Measurements from ENCODE around the gene ASB8.

The ASB8 gene

GRCh38 chr12:48175613-48176416, 18.5 kb upstream of the ASB8 start:
- in situ Hi-C loops (cut with HindIII; ENCODE audit: low pct_ligation_motif_present, low sequenced_read_pairs), result no loop called here
- no peak for TF ChIP-seq CTCF (IDR thresholded peaks at IDR 0.05; ENCODE audit: low read depth, low read length, missing control alignments)
- Histone ChIP-seq H3K4me3 (ENCODE audit: low read depth, low read length) (no peak overlapping the region), H3K27ac (no peak overlapping the region), H3K36me3 (replicated peaks) (no peaks in the 10 kb centered on the region), H3K27me3 (replicated peaks) (peaks cover 32% of the 10 kb centered on the region)
- DNase-seq, result no peak

- Histone ChIP-seq H3K4me3 (ENCODE audit: low read depth, low read length) (no peak overlapping the region), H3K36me3 (replicated peaks) (no peaks in the 10 kb centered on the region), H3K27ac (no peak overlapping the region), H3K27me3 (replicated peaks) (no peaks in the 10 kb centered on the region)
- no peak for TF ChIP-seq CTCF (IDR thresholded peaks at IDR 0.05; ENCODE audit: low read depth, low read length, missing control alignments)
- DNase-seq, result no peak
- in situ Hi-C loops (cut with HindIII; ENCODE audit: low pct_ligation_motif_present, low sequenced_read_pairs), result no loop called here
Measured at GRCh38 chr12:48169011-48169410, 11.7 kb upstream of the ASB8 start.

GRCh38 chr12:48165089-48165981, 8.0 kb upstream of the ASB8 start:
- peak; percentile 94 for TF ChIP-seq CTCF (IDR thresholded peaks at IDR 0.05; ENCODE audit: low read depth, low read length, missing control alignments)
- in situ Hi-C loops (cut with HindIII; ENCODE audit: low pct_ligation_motif_present, low sequenced_read_pairs), result no loop called here

GRCh38 chr12:48164451-48164850, 7.1 kb upstream of the ASB8 start:
- no peak for TF ChIP-seq CTCF (IDR thresholded peaks at IDR 0.05; ENCODE audit: low read depth, low read length, missing control alignments)
- Histone ChIP-seq H3K27ac (no peak overlapping the region), H3K36me3 (replicated peaks) (no peaks in the 10 kb centered on the region), H3K4me3 (ENCODE audit: low read depth, low read length) (no peak overlapping the region), H3K27me3 (replicated peaks) (no peaks in the 10 kb centered on the region)
- in situ Hi-C loops (cut with HindIII; ENCODE audit: low pct_ligation_motif_present, low sequenced_read_pairs), result no loop called here
- no peak for DNase-seq

More at GRCh38 chr12:48165089-48165981, 8.0 kb upstream of the ASB8 start:
- no peaks in the 10 kb centered on the region for H3K27me3 ChIP-seq (replicated peaks)
- no peak overlapping the region for H3K27ac ChIP-seq
- no peak for DNase-seq
- H3K4me3 ChIP-seq (ENCODE audit: low read depth, low read length), result no peak overlapping the region
- H3K36me3 ChIP-seq (replicated peaks), result no peaks in the 10 kb centered on the region

GRCh38 chr12:48163150-48163747, 5.9 kb upstream of the ASB8 start:
- Histone ChIP-seq H3K27ac (no peak overlapping the region), H3K27me3 (replicated peaks) (no peaks in the 10 kb centered on the region), H3K36me3 (replicated peaks) (no peaks in the 10 kb centered on the region), H3K4me3 (ENCODE audit: low read depth, low read length) (no peak overlapping the region)
- no peak for TF ChIP-seq CTCF (IDR thresholded peaks at IDR 0.05; ENCODE audit: low read depth, low read length, missing control alignments)
- in situ Hi-C loops (cut with HindIII; ENCODE audit: low pct_ligation_motif_present, low sequenced_read_pairs), result no loop called here
- DNase-seq, result no peak

Measured in brain microvascular endothelial cell (primary cell).